GM12874 (cell line): Measurements from ENCODE around the gene ODF2.

Source experiments
- TF ChIP-seq, protein P1 (sequence below): IDR thresholded peaks from 2 replicates; pipeline ENCODE4 v1.5.1; 2011; ENCODE audit warnings: low read depth, mild to moderate bottlenecking, control low read depth, low read length, moderate library complexity; ENCODE audit not compliant: insufficient read depth

Gene ODF2

DNA sequence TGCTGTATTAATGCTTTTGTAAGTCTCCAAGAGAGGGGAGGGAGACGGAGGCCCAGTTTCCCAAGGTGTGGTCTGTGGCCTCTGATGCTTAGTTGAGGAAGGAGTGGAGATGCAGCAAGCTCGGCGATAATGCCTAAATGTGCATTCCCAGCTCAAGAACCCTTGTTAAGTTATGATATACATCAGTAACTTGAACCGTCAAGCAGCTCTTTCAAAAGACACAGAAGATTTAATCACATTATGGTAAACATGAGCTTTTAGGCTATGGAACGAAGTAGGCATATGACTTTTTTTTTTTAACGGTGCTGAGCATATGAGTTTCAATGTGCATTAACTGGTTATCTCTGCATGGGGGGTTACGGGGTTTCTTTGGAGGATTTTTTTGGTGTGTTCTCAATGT is 26.4 kb downstream of the ODF2 start:
- TF ChIP-seq, protein P1, sequence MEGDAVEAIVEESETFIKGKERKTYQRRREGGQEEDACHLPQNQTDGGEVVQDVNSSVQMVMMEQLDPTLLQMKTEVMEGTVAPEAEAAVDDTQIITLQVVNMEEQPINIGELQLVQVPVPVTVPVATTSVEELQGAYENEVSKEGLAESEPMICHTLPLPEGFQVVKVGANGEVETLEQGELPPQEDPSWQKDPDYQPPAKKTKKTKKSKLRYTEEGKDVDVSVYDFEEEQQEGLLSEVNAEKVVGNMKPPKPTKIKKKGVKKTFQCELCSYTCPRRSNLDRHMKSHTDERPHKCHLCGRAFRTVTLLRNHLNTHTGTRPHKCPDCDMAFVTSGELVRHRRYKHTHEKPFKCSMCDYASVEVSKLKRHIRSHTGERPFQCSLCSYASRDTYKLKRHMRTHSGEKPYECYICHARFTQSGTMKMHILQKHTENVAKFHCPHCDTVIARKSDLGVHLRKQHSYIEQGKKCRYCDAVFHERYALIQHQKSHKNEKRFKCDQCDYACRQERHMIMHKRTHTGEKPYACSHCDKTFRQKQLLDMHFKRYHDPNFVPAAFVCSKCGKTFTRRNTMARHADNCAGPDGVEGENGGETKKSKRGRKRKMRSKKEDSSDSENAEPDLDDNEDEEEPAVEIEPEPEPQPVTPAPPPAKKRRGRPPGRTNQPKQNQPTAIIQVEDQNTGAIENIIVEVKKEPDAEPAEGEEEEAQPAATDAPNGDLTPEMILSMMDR: no peak

DNA sequence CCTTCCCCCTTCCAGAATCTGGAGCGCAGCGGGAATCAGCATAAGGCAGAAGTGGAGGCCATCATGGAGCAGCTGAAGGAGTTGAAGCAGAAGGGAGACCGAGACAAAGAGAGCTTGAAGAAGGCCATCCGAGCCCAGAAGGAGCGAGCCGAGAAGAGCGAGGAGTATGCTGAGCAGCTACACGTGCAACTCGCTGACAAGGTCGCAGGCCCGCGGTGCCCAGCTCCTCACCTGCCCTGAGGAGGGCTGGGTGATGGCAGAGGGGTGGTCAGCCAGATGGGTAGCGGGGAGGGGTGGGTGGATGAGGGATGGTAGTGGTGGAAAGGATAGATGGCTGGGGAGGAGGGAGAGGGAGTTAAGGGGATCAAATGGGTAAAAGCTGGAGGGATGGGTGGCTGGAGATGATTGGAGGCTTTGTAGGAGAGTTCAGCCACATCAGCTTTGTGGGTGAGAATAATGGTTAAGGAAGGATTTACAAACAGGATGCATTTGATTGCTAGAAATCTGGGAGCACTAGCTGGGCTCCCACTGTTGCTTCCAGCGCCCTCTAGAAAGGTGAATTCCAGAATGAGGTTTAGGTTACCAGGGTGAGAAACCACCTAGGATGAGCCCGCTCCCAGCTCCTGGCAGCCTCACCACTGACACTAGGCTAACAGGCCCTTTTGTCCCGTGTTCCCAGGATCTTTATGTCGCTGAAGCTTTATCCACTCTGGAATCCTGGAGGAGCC is 29.0 kb downstream of the ODF2 start:
- TF ChIP-seq, protein P1: no peak

DNA sequence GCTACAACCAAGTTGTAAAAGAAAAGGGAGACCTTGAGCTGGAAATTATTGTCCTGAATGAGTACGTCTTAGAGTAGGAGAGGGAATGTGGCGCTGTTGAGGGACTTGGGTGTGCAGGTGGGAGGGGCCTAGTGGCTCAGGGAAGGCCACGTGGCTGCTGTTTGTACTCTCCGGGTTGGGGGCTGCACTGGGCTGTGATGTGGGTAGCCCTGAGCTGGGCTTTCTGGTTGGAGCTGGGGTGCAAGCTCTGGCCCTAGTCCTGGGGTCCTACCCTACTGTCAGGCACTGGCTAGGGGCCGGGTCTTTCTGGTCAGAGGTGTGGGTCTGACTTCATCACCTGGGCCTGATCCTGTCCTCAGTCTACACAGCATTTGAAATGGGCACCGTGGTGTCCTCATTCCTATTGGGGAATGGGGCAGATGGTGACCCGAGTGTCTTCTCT is 29.6 kb downstream of the ODF2 start:
- TF ChIP-seq, protein P1: no peak

DNA sequence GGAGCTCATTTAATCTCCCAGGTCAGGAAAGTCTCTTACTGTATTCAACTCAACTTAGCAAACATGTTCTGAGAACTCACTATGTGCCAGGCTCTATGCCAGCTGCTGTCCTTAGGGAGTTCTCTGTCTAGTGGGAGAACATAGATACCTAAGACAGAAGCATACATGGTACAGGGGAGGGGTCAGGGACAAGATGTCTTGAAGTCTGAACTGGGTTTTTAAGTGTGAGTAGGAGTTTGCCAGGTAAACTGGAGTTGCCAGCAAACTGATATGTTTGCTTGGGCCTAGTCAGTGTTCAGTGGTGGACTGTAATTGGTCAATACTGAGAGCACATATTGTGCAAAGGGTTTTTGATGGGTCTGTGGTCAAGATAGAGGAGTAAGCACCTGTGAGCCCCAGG is 30.4 kb downstream of the ODF2 start:
- TF ChIP-seq, protein P1: no peak

DNA sequence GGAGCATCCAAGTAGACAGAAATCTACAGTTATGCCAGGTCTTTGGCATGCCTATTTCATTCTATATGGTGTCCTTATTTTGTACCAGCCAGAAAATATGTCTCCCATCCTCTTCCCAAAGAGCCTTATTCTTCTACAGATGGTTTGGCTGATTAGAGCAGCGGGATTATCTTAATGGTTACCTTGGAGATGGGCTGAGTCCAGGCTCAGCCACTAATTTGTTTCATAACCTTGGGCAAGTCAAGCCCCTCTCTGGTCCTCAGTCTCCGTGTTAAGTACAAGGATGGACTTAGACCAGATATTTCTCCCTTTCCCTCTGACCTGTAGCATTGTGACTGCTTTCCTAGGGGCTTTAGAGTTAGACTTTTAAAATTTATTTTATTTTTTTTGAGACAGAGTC is 37.6 kb downstream of the ODF2 start:
- TF ChIP-seq, protein P1: no peak

DNA sequence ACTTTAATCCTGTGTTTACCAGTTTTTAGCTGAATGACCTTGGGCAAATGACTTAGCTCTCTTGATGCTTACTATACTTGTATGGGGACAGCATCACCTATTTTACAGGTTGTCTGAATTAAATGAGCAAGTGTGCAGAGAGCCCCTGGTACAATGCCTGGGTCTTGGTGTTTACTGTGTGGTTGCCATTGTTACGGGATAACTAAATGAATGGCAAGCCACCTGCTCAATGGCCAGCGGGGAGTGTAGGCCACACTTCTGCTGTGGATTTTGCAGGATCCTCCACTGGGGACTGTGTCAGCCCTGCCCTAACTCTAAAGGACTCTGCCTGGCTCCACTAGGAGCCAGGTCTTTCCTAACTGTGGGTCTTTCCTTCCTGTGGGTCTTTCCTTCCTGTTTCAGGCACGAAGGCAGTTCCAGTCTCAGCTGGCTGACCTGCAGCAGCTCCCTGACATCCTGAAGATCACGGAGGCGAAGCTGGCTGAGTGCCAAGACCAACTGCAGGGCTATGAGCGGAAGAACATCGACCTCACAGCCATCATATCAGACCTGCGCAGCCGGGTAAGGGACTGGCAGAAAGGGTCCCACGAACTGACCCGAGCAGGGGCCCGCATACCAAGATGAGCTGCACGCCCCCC is 38.4 kb downstream of the ODF2 start:
- TF ChIP-seq, protein P1: no peak

DNA sequence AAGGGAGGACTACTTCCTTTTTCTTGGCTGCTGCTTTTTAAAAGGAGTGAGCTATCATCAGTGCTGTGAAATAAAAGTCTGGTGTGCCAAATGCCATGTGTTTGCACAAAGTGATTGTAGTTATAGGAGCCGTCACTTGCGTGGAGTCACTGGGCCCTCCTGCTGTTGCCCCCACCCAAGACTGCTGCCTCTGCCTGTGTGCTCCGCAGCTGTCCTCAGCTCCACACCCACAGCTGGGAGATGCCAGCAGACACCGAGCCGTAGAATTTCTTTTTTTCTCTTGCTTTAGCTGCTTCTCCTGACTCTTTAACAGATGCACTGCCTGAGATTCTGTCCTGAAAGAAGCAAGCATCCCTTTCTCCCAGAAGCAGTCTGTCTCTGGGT is 38.9 kb downstream of the ODF2 start:
- TF ChIP-seq, protein P1: no peak
